AG10803 (cell line): ENCODE data around the gene MAN1A1.

Source experiments
- DNase-seq: peaks from one replicate; pipeline ENCODE4 v3.0.0; 2010; ENCODE audit warnings: low read depth
- H3K4me3 ChIP-seq: 2 replicates; pipeline ENCODE4 v1.5.1; 2011; ENCODE audit warnings: mild to moderate bottlenecking, low read length, control low read depth
- CTCF ChIP-seq: conservative IDR thresholded peaks from 2 replicates; pipeline ENCODE4 v1.5.1; 2011; ENCODE audit warnings: mild to moderate bottlenecking, low read length, control low read depth, inconsistent platforms

MAN1A1 gene

GRCh38 chr6:119227377-119227776 lies 122.2 kb downstream of the MAN1A1 start:
- DNase-seq = no peak
- no peak overlapping the region for H3K4me3 ChIP-seq
- no peak for TF ChIP-seq CTCF

GRCh38 chr6:119226089-119226488 lies 123.5 kb downstream of the MAN1A1 start:
- TF ChIP-seq CTCF = no peak
- no peak overlapping the region for H3K4me3 ChIP-seq
- no peak for DNase-seq

DNA sequence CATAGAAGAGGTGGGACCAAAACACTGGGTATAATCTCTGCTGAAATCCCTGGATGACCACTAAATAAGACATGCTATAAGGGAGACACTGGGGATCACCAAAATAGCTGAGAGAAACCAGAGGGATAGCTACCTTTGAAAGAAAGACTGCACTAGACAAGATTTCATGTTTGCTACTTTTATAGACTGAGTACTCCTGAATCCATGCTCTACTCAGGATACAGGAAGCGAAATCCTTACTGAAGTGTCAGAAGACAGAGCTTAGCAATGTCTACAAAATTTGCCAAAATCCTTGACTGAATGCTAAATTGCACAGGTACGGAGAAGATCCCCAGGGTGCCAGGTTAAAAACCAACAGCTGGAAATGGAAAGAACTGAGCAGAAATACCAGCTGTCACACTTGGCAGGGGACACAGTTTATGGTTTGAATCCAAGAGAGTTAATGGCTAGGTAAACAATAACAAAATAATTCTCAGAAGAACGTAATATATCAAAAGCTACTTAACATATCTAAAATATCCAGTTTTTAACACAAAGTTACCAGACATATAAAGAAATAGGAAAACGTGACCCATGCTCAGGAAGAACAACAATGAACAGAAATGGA lies 125.4 kb downstream of the MAN1A1 start:
- DNase-seq = no peak
- no peak overlapping the region for H3K4me3 ChIP-seq
- no peak for TF ChIP-seq CTCF

- no peak overlapping the region for H3K4me3 ChIP-seq
- no peak for TF ChIP-seq CTCF
- DNase-seq = no peak
Measured at GRCh38 chr6:119220452-119220851, 129.1 kb downstream of the MAN1A1 start.

- DNase-seq = no peak
- TF ChIP-seq CTCF = no peak
- no peak overlapping the region for H3K4me3 ChIP-seq
Measured at GRCh38 chr6:119218548-119218947, 131.0 kb downstream of the MAN1A1 start.

DNA sequence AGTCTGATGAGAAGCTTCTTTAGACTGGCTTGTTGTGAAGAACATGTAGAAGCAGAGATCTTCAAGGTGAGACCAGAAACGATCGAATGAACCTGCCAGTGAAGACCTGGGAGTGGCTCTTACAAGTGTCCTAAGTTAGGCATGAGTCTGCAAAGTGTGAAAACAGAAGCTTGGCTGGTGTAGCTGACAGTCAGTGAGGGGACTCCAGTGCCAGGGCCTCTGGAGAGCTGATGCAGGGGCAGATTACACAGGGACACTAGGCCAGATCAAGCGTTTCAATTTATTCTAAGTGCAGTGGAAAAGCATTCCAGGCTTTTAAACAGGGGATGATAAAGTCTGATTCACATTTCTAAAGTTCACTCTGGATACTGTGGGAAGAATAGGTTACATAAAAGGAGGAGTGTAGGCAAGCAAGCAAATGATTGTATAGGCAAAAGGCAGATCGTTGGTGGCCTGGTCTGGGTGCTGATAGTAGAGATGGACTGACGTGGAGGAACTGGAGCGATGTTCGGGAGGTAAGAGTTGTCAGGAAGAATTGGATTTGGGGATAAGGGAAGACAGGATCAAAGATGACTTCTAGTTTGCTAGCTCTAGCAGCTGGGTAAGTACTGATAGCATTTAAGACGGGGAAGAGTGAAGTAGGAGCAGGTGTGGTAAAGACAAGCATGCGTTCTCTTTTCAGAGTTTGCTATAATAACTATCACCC lies 133.5 kb downstream of the MAN1A1 start:
- H3K4me3 ChIP-seq = no peak overlapping the region
- no peak for DNase-seq
- no peak for TF ChIP-seq CTCF

DNA sequence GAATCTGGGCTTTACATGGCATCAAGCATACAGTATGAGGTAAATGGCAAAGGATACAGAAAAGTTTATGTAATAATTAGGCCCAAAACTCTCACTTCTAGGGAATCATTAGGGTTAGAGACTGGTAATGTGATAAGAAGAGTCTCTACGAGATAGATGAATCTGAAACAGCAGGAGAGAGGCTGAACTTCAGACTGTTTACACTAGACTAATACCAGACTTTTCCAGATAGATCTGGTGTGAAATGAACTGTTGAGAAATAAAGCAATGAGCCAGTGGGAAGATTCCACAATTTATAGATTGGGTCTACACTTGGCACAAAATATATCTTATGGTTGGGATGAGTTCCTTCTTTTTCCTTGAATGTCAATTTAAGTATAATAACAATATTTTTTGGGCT lies 134.3 kb downstream of the MAN1A1 start:
- no peak for TF ChIP-seq CTCF
- no peak for DNase-seq
- H3K4me3 ChIP-seq = no peak overlapping the region
